HCT116 (cell line): ENCODE data around the gene URI1. TPM values are rescaled to one million over a fixed set of nuclear protein-coding genes. Genes with fewer than 3 reads are reported as not detected.

ENCODE experiments used
- ATAC-seq: fragments of 200-7000 bp; cut with Tn5 transposase; 2 replicates; pipeline ENCODE4 v1.9.1; 2020; ENCODE audit warnings: mild to moderate bottlenecking, moderate library complexity
- BruUV-seq: library from RNA; stranded (reverse); fragments of 400-500 nt; replicated peaks from 2 replicates; lab custom pipeline; 2021; lab: Mats Ljungman, UMichigan
- CTCF ChIA-PET: fragments of 300-600 bp; sonication (Branson Sonifier 250); formaldehyde crosslinking; loops from one replicate; lab custom pipeline; 2021; ENCODE audit warnings: antibody characterized with exemption; lab: Charles Lee
- POLR2A ChIA-PET: fragments of 300-600, 350-600 bp; sonication (Branson Sonifier 250); formaldehyde crosslinking; loops from one replicate; lab custom pipeline; 2021; ENCODE audit warnings: antibody characterized with exemption; lab: Charles Lee
- RAD21 ChIA-PET, 2 experiments: fragments of 300-600 bp; sonication (Branson Sonifier 250); formaldehyde crosslinking; loops; one replicate each; lab custom pipeline; 2023; ENCODE audit warnings: low total read pairs in 2 of 2; ENCODE audit not compliant: uncharacterized antibody in 2 of 2, unreplicated experiment in 2 of 2, low non-redundant PET in 1 of 2; lab: Charles Lee
- DNase-seq: peaks from one replicate; pipeline ENCODE4 v3.0.0-alpha.2; 2010; ENCODE audit warnings: low read depth, low spot score
- H2AFZ ChIP-seq: fragments of 200-600 bp; shearing (Covaris generic), sonication (generic); 2 replicates; pipeline ENCODE4 v1.6.1; 2017; ENCODE audit warnings: low read depth, mixed run types, mixed read lengths, antibody characterized with exemption, low read length; ENCODE audit not compliant: poor library complexity, severe bottlenecking
- H3K27ac ChIP-seq: 2 replicates; pipeline ENCODE4 v1.5.1; 2012; ENCODE audit warnings: low read depth, low read length
- H3K27me3 ChIP-seq: fragments of 200-600 bp; sonication (generic); 2 replicates; pipeline ENCODE4 v1.6.1; 2016; ENCODE audit warnings: mixed run types, low read length, mixed read lengths; ENCODE audit not compliant: insufficient read depth
- H3K36me3 ChIP-seq, 2 experiments: fragments of 200-500 bp in 1 of 2; fragments of 200-600 bp in 1 of 2; sonication (Bioruptor generic) in 1 of 2; sonication (generic) in 1 of 2; 2 replicates each; pipeline versions ENCODE4 v1.5.1 to v1.6.1; 2014 to 2016; ENCODE audit warnings: low read length in 2 of 2, inconsistent platforms in 1 of 2, mixed read lengths in 1 of 2, mixed run types in 1 of 2; ENCODE audit not compliant: insufficient read depth in 2 of 2, control insufficient read depth in 1 of 2
- H3K4me1 ChIP-seq, 2 experiments: fragments of 200-600 bp in 1 of 2; sonication (generic) in 1 of 2; 2 replicates each; pipeline versions ENCODE4 v1.5.1 to v1.6.1; 2012 to 2017; ENCODE audit warnings: low read length in 2 of 2, inconsistent platforms in 1 of 2, mild to moderate bottlenecking in 1 of 2, mixed read lengths in 1 of 2, mixed run types in 1 of 2, moderate library complexity in 1 of 2; ENCODE audit not compliant: insufficient read depth in 2 of 2, control insufficient read depth in 1 of 2
- H3K4me2 ChIP-seq: fragments of 200-600 bp; sonication (generic); 2 replicates; pipeline ENCODE4 v1.6.1; 2017; ENCODE audit warnings: mixed run types, low read length, mixed read lengths
- H3K4me3 ChIP-seq, 2 experiments: fragments of 200-600 bp in 1 of 2; sonication (generic) in 1 of 2; replicated peaks in 1 of 2; 2 replicates each; pipeline ENCODE4 v1.5.1; 2011 to 2016; ENCODE audit warnings: low read length in 2 of 2, control low read depth in 1 of 2, low read depth in 1 of 2, mild to moderate bottlenecking in 1 of 2, mixed read lengths in 1 of 2, mixed run types in 1 of 2
- H3K79me2 ChIP-seq: fragments of 200-600 bp; sonication (generic); 2 replicates; pipeline ENCODE4 v1.6.1; 2017; ENCODE audit warnings: mild to moderate bottlenecking, mixed run types, low read length, moderate library complexity, mixed read lengths; ENCODE audit not compliant: insufficient read depth
- H3K9ac ChIP-seq: fragments of 200-600 bp; sonication (generic); 2 replicates; pipeline ENCODE4 v1.6.1; 2016; ENCODE audit warnings: low read length, mixed read lengths
- H3K9me2 ChIP-seq: fragments of 200-600 bp; sonication (generic), shearing (Covaris generic); 2 replicates; pipeline ENCODE4 v1.6.1; 2017; ENCODE audit warnings: mixed run types, mild to moderate bottlenecking, moderate library complexity; ENCODE audit not compliant: insufficient read depth
- H3K9me3 ChIP-seq, 2 experiments: fragments of 200-500 bp in 1 of 2; fragments of 200-600 bp in 1 of 2; sonication (Bioruptor generic) in 1 of 2; sonication (generic) in 1 of 2; 2 replicates each; pipeline ENCODE4 v1.6.1; 2014 to 2017; ENCODE audit warnings: low read length in 2 of 2, mixed read lengths in 2 of 2, inconsistent platforms in 1 of 2, low read depth in 1 of 2, mild to moderate bottlenecking in 1 of 2, mixed run types in 1 of 2, moderate library complexity in 1 of 2; ENCODE audit not compliant: control insufficient read depth in 1 of 2, insufficient read depth in 1 of 2
- H4K20me1 ChIP-seq: fragments of 200-600 bp; sonication (generic), shearing (Covaris generic); 2 replicates; pipeline ENCODE4 v1.6.1; 2017; ENCODE audit warnings: mixed run types, mild to moderate bottlenecking, moderate library complexity; ENCODE audit not compliant: insufficient read depth
- CEBPB ChIP-seq: IDR thresholded peaks from 2 replicates; pipeline ENCODE4 v1.6.1; 2012; ENCODE audit warnings: low read depth
- EGR1 ChIP-seq: IDR thresholded peaks from 2 replicates; pipeline ENCODE4 v1.6.1; 2012; ENCODE audit warnings: low read depth
- ELF1 ChIP-seq: IDR thresholded peaks from 2 replicates; pipeline ENCODE4 v1.6.1; 2012; ENCODE audit warnings: low read depth, borderline replicate concordance
- FOSL1 ChIP-seq: IDR thresholded peaks from 2 replicates; pipeline ENCODE4 v1.6.1; 2012; ENCODE audit warnings: low read depth
- JUND ChIP-seq: IDR thresholded peaks from 2 replicates; pipeline ENCODE4 v1.6.1; 2012
- POLR2AphosphoS5 ChIP-seq: IDR thresholded peaks from 2 replicates; pipeline ENCODE4 v1.6.1; 2011; ENCODE audit warnings: mild to moderate bottlenecking, low read depth, low read length, moderate library complexity
- RAD21 ChIP-seq: IDR thresholded peaks from 2 replicates; pipeline ENCODE4 v1.6.1; 2012; ENCODE audit warnings: low read depth, mild to moderate bottlenecking
- YY1 ChIP-seq: IDR thresholded peaks from 2 replicates; pipeline ENCODE4 v1.6.1; 2011; ENCODE audit warnings: low read length, low read depth, moderate library complexity, mild to moderate bottlenecking; ENCODE audit not compliant: insufficient replicate concordance; ENCODE audit errors: extremely low read depth
- ZFX ChIP-seq: fragments of 450-650 bp; IDR thresholded peaks from 2 replicates; pipeline ENCODE4 v1.6.1; 2017
- ZNF274 ChIP-seq: fragments of 200-500 bp; sonication (Bioruptor generic); IDR thresholded peaks from 2 replicates; pipeline ENCODE4 v1.6.1; 2014; ENCODE audit warnings: mild to moderate bottlenecking, low read depth, low read length, inconsistent platforms
- intact Hi-C: fragments of 100-400 bp; cut with micrococcal nuclease; formaldehyde crosslinking; loops from 2 replicates; pipeline ENCODE4 v1.10.0; 2022
- total RNA-seq: library from RNA; stranded (reverse); gene quantifications from one replicate; pipeline ENCODE4 v1.2.1, GENCODE V29; 2021; ENCODE audit not compliant: unreplicated experiment
- TF ChIP-seq, protein P1 (sequence below): IDR thresholded peaks from 2 replicates; pipeline ENCODE4 v1.6.1; 2012
- TF ChIP-seq, protein P2 (sequence below): IDR thresholded peaks from 2 replicates; pipeline ENCODE4 v1.6.1; 2012

URI1 gene
- total RNA-seq, 1 experiment from 2014 or later: 51.4 TPM

DNA sequence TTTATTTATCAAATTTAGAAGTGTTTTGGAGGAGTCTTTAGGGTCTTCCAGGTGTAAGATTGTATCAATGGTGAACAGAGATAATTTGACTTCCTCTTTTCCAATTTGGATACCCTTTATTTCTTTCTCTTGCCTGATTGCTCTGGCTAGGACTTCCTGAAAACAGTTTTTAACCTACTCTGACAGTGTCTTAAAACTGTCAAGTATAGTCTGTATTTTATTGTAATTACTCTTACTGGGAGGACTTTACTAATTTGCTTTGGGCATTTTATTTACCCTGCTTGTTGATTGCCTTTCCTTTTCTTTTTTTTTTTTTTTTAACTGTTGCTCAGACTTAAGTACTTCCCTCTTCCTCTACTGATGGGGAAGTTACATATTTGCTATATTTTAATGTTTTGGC, 81.3 kb downstream of the URI1 start:
- ChIA-PET RAD21 (no interaction called here), CTCF (no interaction called here), POLR2A (no interaction called here)
- Histone ChIP-seq H3K9me3 (no peaks in the 10 kb centered on the region), H3K27me3 (no peaks in the 10 kb centered on the region), H3K4me2 (no peak overlapping the region), H4K20me1 (0 out of 2 replicates have a peak, but pooled peaks cover 4% of the 10 kb centered on the region), H3K9me2 (no peaks in the 10 kb centered on the region), H3K9ac (no peak overlapping the region), H2AFZ (no peak overlapping the region), H3K79me2 (no peaks in the 10 kb centered on the region), H3K27ac (no peak overlapping the region), H3K4me1 (no peaks in the 10 kb centered on the region), H3K4me3 (no peak overlapping the region), H3K36me3 (no peaks in the 10 kb centered on the region)
- no TSS peak for BruUV-seq
- TF ChIP-seq RAD21 (no peak), FOSL1 (no peak)
- intact Hi-C loops: no loop called here
- ATAC-seq (no peak), DNase-seq (no peak)

DNA sequence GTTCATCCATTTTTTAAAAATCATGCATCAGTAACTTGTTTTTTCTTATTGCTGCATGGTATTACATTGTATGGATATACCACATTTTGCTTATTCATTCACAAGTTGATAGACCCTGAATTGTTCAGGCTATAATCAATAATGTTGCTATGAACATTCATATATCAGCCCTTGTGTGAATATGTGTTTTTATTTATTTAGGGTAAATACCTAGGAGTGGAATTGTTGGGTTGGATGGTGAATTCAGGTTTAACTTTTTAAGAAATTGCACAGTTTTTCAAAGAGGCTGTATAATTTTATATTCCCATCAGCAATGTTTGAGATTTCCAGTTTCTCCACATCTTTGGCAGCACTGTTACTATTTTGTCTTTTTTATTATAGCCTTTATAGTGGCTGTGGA, 82.1 kb downstream of the URI1 start:
- intact Hi-C loops: no loop called here
- Histone ChIP-seq H3K9ac (no peak overlapping the region), H3K27ac (no peak overlapping the region), H4K20me1 (0 out of 2 replicates have a peak, but pooled peaks cover 4% of the 10 kb centered on the region), H3K4me2 (no peak overlapping the region), H3K36me3 (no peaks in the 10 kb centered on the region), H3K4me3 (no peak overlapping the region), H3K9me3 (no peaks in the 10 kb centered on the region)
- no TSS peak for BruUV-seq
- DNase-seq: no peak
- RAD21 ChIA-PET: no interaction called here
- TF ChIP-seq, protein P1, sequence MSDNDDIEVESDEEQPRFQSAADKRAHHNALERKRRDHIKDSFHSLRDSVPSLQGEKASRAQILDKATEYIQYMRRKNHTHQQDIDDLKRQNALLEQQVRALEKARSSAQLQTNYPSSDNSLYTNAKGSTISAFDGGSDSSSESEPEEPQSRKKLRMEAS: no peak
- TF ChIP-seq CEBPB: no peak
- TF ChIP-seq EGR1: no peak
- TF ChIP-seq ZNF274: no peak
- TF ChIP-seq, protein P2, sequence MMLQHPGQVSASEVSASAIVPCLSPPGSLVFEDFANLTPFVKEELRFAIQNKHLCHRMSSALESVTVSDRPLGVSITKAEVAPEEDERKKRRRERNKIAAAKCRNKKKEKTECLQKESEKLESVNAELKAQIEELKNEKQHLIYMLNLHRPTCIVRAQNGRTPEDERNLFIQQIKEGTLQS: no peak
- TF ChIP-seq POLR2AphosphoS5: no peak
- no peak for TF ChIP-seq ELF1
- TF ChIP-seq JUND: no peak
- TF ChIP-seq YY1: no peak
- no peak for TF ChIP-seq ZFX
- TF ChIP-seq FOSL1: no peak
- TF ChIP-seq, all 23 proteins: peak for 0
- ChIA-PET CTCF (no interaction called here), POLR2A (no interaction called here)
- no peaks in the 10 kb centered on the region for H3K79me2 ChIP-seq
- H3K27me3 ChIP-seq: no peaks in the 10 kb centered on the region
- no peak for ATAC-seq
- H3K4me1 ChIP-seq: no peaks in the 10 kb centered on the region
- no peaks in the 10 kb centered on the region for H3K9me2 ChIP-seq
- H2AFZ ChIP-seq: no peak overlapping the region
